Panc1 (cell line): Measurements from ENCODE around the gene IMP4.

ENCODE experiments used
- CTCF ChIP-seq: fragments of 450-650 bp; IDR thresholded peaks from 2 replicates; pipeline ENCODE4 v1.5.1; 2017; ENCODE audit warnings: mild to moderate bottlenecking
- REST ChIP-seq, 2 experiments: IDR thresholded peaks; 2 replicates each; pipeline ENCODE4 v1.6.1; 2011 to 2012; ENCODE audit warnings: low read depth in 2 of 2, control low read depth in 1 of 2, low read length in 1 of 2, mild to moderate bottlenecking in 1 of 2, moderate library complexity in 1 of 2; ENCODE audit not compliant: insufficient read depth in 1 of 2

GRCh38 chr2:130354139-130354428 is 11.4 kb downstream of the IMP4 start:
- TF ChIP-seq CTCF (no peak), REST (IDR thresholded peaks at IDR 0.05; ENCODE audit: insufficient read depth in 1 of 2, low read depth in 2 of 2, low read length in 1 of 2) (peak in 1 of 2 experiments; percentile 39; a peak in 1 of 4 replicates)
